KOPT-K1 (cell line): ENCODE measurements around the gene ECSIT.

ENCODE experiments used
- H3K27ac ChIP-seq: fragments of 200-600 bp; sonication (generic); 2 replicates; pipeline ENCODE4 v1.5.1; 2016; ENCODE audit warnings: antibody characterized with exemption, mild to moderate bottlenecking, low read depth, low read length; ENCODE audit not compliant: poor library complexity, severe bottlenecking
- H3K36me3 ChIP-seq: fragments of 200-600 bp; sonication (generic); 2 replicates; pipeline ENCODE4 v1.5.1; 2017; ENCODE audit warnings: antibody characterized with exemption, mild to moderate bottlenecking, low read length, moderate library complexity; ENCODE audit not compliant: insufficient read depth
- H3K9me3 ChIP-seq: fragments of 200-600 bp; sonication (generic); 2 replicates; pipeline ENCODE4 v1.5.1; 2017; ENCODE audit warnings: antibody characterized with exemption, low read length, mild to moderate bottlenecking; ENCODE audit not compliant: insufficient read depth, poor library complexity, severe bottlenecking

ECSIT gene

DNA sequence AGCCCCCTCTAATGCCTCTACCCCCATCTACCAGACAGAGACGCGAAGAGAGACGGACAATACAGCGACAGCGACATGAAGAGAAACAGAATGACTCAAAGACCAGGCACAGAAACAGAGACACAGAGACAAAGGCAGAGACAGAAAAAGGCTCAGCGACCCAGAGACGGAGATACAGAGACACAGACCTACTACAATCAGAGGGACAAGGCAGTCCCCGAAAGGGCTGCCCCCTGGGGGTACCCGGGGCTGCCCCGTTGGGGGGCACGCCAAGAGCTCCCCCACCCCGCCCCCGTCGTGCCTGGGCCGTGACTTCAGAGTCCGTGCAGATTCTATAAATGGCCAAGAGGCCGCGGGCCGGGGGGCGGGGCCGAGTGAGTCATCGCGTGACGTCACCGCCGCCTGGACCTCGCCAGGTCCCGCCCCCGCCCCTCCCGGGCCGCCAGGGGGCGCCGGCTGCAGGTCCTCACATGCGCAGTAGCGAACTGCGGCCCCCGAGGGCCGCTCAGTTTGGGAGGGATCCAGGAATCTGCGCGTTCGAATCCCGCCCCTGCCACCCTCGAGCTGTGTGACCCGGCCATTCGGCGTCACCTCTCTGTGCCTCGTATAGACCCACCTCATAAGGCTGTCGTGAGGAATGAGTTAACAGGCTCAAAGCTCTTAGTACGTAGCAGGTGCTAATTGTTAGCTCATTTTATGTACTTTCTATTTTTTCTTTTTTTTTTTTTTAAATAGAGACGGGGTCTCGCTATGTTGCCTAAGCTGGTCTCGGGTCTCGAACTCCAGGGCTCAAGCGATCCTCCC lies 7.1 kb upstream of the ECSIT start:
- no peak overlapping the region for H3K27ac ChIP-seq
- H3K36me3 ChIP-seq: no peaks in the 10 kb centered on the region

DNA sequence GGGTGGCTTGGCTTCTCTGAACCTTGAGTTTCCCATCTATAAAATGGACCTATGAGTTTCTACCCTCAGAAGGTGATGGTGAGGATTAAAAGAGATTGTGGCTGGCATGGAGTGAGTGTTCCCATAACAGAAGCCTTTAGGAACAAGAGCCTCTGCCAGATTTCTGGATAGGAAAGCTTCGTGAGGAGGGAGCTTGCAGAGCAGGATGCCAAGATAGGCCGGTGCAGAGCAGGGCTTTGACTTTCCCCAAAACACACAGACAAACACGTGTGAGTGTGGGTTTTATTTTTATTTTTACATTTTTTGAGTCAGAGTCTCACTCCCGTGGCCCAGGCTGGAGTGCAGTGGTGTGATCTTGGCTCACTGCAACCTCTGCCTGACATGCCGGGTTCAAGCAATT lies 6.0 kb upstream of the ECSIT start:
- H3K9me3 ChIP-seq: no peaks in the 10 kb centered on the region
- H3K27ac ChIP-seq: no peak overlapping the region
- H3K36me3 ChIP-seq: no peaks in the 10 kb centered on the region

More for the DNA sequence above, 7.1 kb upstream of the ECSIT start:
- H3K9me3 ChIP-seq: no peaks in the 10 kb centered on the region

GRCh38 chr19:11534538-11534937 lies 5.6 kb upstream of the ECSIT start:
- H3K9me3 ChIP-seq: no peaks in the 10 kb centered on the region
- H3K27ac ChIP-seq: no peak overlapping the region
- H3K36me3 ChIP-seq: no peaks in the 10 kb centered on the region

DNA sequence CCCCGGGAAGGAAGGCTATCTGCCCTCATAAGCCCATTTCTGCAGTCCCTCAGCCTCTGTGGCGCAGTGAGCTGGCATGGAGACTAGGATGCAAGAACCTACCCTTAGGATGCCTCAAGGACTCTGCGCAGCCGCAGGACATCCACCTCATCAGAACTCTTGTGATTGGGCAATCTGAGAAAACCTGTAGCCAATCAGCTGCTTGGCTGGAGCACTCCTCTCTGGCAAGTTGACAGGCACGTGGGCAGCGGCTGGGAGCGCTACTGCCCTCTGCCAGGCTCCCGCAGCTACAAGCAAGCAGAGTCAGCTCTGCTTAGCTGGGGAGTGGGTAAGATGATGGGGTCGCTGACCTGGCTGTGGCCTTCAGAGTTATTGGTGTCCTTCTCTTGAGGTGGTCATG lies 1.5 kb upstream of the ECSIT start:
- H3K36me3 ChIP-seq: no peaks in the 10 kb centered on the region
- no peak overlapping the region for H3K27ac ChIP-seq
- no peaks in the 10 kb centered on the region for H3K9me3 ChIP-seq

DNA sequence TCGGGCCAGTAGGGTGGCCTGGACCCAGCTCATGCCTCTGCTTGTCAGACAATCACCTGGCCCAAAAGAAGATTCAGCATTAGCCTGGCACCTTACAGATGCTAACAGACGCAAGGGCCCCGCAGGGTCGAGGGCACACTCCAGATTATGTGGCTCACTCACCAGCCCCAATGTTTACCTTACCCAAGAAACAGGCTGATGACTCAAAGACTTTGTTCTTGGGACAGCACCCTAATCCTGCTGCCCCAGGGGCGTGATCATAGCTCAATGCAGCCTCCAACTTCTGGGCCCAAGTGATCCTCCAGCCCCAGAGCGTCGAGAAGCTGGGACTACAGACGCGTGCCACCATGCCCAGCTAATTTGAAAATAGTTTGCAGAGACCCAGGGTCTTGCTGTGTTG lies 9.8 kb downstream of the ECSIT start:
- Histone ChIP-seq H3K36me3 (peaks cover 6% of the 10 kb centered on the region; the same call in 1 of the 2 replicates), H3K27ac (no peak overlapping the region), H3K9me3 (no peaks in the 10 kb centered on the region)

GRCh38 chr19:11513946-11514345 lies 15.0 kb downstream of the ECSIT start:
- H3K36me3 ChIP-seq: peaks cover 23% of the 10 kb centered on the region
- no peaks in the 10 kb centered on the region for H3K9me3 ChIP-seq
- H3K27ac ChIP-seq: no peak overlapping the region

DNA sequence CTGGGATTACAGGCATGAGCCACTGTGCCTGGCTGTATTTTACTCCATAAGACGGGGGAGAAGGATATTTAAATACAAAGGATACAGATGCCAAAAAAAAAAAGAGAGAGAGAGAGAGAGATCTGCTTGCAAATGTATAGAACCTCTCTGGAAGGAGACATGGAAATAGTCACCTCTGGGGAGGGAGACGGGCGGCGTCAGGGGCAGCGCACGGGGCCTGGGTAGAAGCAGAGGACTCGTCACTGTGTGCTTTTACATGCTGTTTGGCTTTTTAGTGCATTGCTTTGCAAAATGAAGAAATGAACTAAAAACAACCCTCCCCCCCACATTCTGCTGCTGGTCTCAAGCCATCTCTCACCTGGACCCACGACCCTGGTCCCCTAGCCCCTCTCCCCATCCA lies 18.5 kb downstream of the ECSIT start:
- H3K36me3 ChIP-seq: peaks cover 18% of the 10 kb centered on the region
- H3K9me3 ChIP-seq: no peaks in the 10 kb centered on the region

DNA sequence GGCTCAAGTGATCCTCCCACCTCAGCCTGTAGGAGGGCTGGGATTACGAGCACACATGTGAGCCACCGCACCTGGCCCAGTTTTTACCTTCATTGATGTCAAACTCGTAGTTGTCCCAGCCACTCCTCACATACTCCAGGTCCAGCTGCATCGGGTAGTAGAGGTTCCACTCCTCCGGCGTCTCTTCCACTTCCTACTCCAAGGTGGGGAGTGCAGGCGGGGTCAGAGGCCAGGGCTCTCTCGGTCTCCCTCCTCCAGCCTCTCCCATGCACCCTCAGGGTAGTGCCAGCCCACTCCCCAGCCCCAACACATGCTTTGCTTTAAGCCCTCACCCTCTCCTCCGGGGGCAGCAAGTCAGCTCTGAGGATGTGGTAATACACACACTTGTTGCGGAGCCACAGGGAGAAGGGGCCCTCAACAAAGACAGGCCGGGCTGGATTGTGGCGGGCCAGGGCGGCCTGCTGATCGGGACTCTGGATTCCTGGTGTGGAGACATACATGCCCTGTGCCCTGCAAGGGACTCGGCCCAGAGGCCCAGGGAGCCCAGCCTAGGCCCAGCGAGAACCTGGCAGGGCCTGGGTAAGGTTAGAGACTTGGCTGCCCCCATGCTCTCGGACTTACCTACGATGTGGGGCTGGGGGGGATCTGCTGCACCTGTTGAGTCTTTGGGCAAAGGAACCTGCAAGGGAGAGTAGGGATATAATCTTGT lies 21.4 kb downstream of the ECSIT start:
- Histone ChIP-seq H3K27ac (peak overlapping the region; percentile 82), H3K9me3 (no peaks in the 10 kb centered on the region), H3K36me3 (peaks cover 11% of the 10 kb centered on the region)

More for the DNA sequence above, 18.5 kb downstream of the ECSIT start:
- no peak overlapping the region for H3K27ac ChIP-seq

DNA sequence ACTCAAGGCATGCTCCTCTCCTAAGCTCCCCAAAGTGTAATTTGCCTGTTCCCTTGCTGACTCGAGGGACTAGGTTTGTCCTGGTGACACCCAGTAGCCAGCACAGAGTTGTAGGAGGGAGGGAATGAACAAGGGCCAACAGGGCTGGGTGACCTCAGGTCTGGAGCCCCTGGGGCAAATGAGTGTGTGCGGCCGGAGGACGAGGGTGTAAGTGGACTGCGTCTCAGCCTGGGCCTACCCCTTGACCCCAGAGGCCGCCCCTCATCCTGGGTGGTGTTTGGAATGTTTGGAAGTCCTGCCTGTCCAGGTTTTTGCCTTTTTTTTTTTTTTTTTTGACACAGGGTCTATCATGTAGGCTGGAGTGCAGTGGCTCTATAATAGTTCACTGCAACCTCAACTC lies 22.0 kb downstream of the ECSIT start:
- H3K9me3 ChIP-seq: no peaks in the 10 kb centered on the region
- peak overlapping the region; percentile 82 for H3K27ac ChIP-seq
- H3K36me3 ChIP-seq: peaks cover 6% of the 10 kb centered on the region

DNA sequence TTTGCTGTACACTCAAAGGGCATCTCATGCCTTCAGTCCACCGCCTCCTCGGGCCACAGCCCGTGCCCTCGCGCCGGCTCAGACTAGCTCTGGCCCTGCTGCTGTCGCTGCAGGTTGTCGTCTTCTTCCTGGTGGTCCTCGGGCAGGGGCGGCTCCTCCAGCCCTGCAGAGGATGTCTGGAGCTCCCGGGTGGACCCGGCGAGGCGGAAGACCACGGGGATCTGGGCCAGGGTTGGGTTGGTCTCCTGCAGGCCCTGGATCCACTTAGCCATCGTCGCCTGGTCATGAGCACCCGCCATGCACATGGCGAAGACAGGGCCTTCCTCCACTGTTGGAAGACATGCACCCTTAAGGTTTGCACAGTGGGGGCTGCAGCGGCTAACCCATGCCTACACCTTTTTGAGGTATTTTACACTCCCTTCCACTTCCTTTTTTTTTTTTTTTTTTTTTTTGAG lies 22.8 kb downstream of the ECSIT start:
- Histone ChIP-seq H3K9me3 (no peaks in the 10 kb centered on the region), H3K27ac (peak overlapping the region; percentile 82), H3K36me3 (peaks cover 3% of the 10 kb centered on the region)

GRCh38 chr19:11505504-11506100 lies 23.3 kb downstream of the ECSIT start, which contains the start of gene ZNF653:
Gene ZNF653 (minus strand): TSS chr19:11505839. CDS start chr19:11505786, 53 bp downstream.
- Histone ChIP-seq H3K36me3 (no peaks in the 10 kb centered on the region), H3K27ac (peak within 1 kb of the TSS; percentile 82), H3K9me3 (no peaks in the 10 kb centered on the region)

DNA sequence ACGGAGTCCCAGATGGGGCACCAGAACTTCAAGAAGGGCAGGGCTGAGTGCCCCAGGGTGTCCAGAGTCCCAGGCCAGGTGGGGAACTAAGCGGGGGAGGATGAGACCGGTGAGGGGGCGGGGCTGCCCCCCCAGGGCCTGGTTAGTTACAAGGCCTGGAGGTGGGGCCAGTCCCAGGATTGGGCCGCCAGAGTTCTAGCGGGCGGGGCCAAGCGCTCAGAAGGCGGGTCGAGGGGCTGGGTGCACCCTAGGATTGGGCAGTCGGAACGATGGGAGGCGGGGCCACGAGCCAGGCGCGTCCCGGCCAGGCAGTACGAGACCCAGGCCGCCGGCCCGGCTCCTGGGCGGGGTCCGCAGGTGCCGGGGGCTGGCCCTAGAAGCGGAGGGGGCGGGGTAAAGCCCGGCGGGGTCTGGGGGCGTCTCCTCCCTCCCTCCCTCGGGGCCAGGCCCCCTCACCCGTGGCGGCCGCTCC lies 23.9 kb downstream of the ECSIT start:
- H3K9me3 ChIP-seq: no peaks in the 10 kb centered on the region
- no peaks in the 10 kb centered on the region for H3K36me3 ChIP-seq
- H3K27ac ChIP-seq: peak overlapping the region; percentile 82

DNA sequence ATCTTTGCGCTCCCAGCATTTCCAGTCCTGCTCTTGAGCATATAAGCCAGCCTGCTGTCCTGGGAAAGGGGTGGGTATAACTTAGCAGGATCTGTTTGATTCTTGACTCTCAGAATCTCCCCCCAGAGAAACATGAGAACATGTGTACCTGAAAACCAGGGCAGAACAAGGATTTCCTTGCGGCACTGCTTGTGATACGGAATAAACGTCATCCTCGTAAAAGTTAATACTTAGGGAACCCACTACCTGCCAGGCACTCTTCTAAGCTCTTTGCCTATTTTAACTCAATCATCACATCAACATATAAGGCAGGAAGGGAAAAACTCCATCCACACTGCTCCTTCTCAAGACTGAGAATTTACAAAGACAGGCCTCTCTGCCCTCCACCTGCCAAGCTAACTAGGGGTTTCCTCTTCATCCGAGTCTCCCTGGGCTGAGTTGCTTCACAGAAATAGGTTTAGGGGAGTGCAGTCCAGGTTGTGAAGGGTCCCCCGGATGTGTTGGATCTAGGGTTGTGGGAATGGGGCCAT lies 24.4 kb downstream of the ECSIT start:
- H3K9me3 ChIP-seq: no peaks in the 10 kb centered on the region
- no peak overlapping the region for H3K27ac ChIP-seq
- H3K36me3 ChIP-seq: no peaks in the 10 kb centered on the region

GRCh38 chr19:11499890-11500420 lies 29.0 kb downstream of the ECSIT start:
- H3K36me3 ChIP-seq: peaks cover 17% of the 10 kb centered on the region
- no peak overlapping the region for H3K27ac ChIP-seq

More at GRCh38 chr19:11499890-11500420, 29.0 kb downstream of the ECSIT start:
- no peaks in the 10 kb centered on the region for H3K9me3 ChIP-seq
